ENCODE results near the gene TOB2.

DNA sequence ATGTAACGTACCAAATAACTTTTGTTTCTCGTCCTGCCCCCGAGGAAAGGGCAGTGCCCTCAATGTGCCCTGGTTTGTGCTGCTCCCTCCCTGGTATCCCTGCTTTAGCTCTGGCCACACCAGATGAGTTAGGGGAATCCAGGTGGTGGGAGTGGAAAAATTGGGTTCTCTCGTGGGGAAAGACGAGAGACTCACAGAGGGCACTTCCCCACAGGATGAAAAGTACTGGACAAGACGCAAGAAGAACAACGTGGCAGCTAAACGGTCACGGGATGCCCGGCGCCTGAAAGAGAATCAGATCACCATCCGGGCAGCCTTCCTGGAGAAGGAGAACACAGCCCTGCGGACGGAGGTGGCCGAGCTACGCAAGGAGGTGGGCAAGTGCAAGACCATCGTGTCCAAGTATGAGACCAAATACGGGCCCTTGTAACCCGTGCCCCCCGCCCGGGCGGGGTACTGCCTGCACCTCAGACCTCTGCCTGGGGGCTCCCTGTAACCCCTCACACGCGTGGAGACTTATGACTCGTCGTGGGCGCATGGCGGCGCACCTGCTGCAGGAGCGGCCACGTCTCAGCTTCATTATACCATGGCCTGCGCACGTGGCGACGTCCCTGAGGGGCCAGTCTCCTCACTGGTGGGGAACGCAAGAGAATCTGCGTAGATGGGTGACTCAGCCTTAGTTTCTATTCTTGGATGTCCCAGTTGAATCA is 50.9 kb downstream of the TOB2 start:
- no peak for TF ChIP-seq EZH2 (IDR thresholded peaks at IDR 0.05)
- TF ChIP-seq FOXP2 (optimal IDR thresholded peaks at IDR 0.05; ENCODE audit: control extremely low read depth, extremely low read length, insufficient read depth): no peak

All from SK-N-MC (cell line).